T-helper 1 cell (primary cell): ENCODE measurements around the gene NACA.
A peak's percentile ranks its signal among the peaks of the same experiment; 100 is the strongest.
"Not testable (repeated sequence)": the region's sequence is repeated elsewhere in the genome, so short reads cannot be mapped to it uniquely, and the experiment has no call there.

ENCODE experiments used
- DNase-seq, 5 donors: peaks; one replicate each; pipeline ENCODE4 v3.0.0-alpha.2; 2012 to 2020

Gene NACA

GRCh38 chr12:56723889-56724700, 1.0 kb downstream of the NACA start:
- DNase-seq = peak in 1 of 5 donors; percentile 17

- DNase-seq = no peak
Measured at GRCh38 chr12:56723352-56723751, 1.7 kb downstream of the NACA start.

- no peak for DNase-seq
Measured at GRCh38 chr12:56722832-56723231, 2.3 kb downstream of the NACA start.

GRCh38 chr12:56721721-56722120, 3.4 kb downstream of the NACA start:
- no peak for DNase-seq

GRCh38 chr12:56721216-56721615, 3.9 kb downstream of the NACA start:
- no peak for DNase-seq

GRCh38 chr12:56720731-56721151, 4.4 kb downstream of the NACA start:
- DNase-seq = no peak

- DNase-seq = no peak
Measured at GRCh38 chr12:56719056-56719455, 6.0 kb downstream of the NACA start.

GRCh38 chr12:56718636-56719035, 6.5 kb downstream of the NACA start:
- DNase-seq = no peak

- DNase-seq = no peak
Measured at GRCh38 chr12:56718149-56718548, 7.0 kb downstream of the NACA start.

- no peak for DNase-seq
Measured at GRCh38 chr12:56716933-56717880, 7.9 kb downstream of the NACA start.

- no peak for DNase-seq
Measured at GRCh38 chr12:56716458-56716857, 8.6 kb downstream of the NACA start.

- no peak for DNase-seq
Measured at GRCh38 chr12:56715798-56716197, 9.3 kb downstream of the NACA start.

- no peak for DNase-seq
Measured at GRCh38 chr12:56714431-56714929, 10.6 kb downstream of the NACA start.

- no peak for DNase-seq
Measured at GRCh38 chr12:56713345-56713744, 11.8 kb downstream of the NACA start.

- no peak for DNase-seq
Measured at GRCh38 chr12:56709759-56710376, 15.2 kb downstream of the NACA start.

GRCh38 chr12:56704522-56704921, 20.6 kb downstream of the NACA start:
- not testable (repeated sequence) for DNase-seq

- DNase-seq = no peak
Measured at GRCh38 chr12:56699020-56699661, 26.0 kb downstream of the NACA start.

GRCh38 chr12:56695327-56696101, 29.6 kb downstream of the NACA start:
- DNase-seq = no peak

- DNase-seq = no peak
Measured at GRCh38 chr12:56694161-56694560, 30.9 kb downstream of the NACA start.

- DNase-seq = no peak
Measured at GRCh38 chr12:56688846-56689109, 36.3 kb downstream of the NACA start.

- DNase-seq = peak; percentile 96 to 99 (median 97)
Measured at GRCh38 chr12:56688129-56688845, 36.8 kb downstream of the NACA start, which contains the start of gene PTGES3. TSS of gene PTGES3 (minus strand) at chr12:56688284. CDS start at chr12:56687999, 285 bp downstream.
